ENCODE results near the gene SLC6A9.

DNA sequence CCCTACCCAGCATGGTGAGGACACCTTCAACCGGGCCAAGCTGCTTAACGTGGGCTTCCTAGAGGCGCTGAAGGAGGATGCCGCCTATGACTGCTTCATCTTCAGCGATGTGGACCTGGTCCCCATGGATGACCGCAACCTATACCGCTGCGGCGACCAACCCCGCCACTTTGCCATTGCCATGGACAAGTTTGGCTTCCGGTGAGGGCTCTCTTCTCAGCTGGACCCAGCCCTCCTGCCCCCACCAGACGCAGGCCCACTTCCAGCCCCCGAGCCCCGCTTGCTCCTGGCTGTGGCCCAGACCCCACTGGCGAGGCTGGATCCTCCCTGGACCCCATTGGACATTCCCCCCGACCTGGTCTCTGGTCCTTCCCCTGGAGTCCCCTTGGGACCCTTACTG, 46.4 kb downstream of the SLC6A9 start:
- TF ChIP-seq, protein P1, sequence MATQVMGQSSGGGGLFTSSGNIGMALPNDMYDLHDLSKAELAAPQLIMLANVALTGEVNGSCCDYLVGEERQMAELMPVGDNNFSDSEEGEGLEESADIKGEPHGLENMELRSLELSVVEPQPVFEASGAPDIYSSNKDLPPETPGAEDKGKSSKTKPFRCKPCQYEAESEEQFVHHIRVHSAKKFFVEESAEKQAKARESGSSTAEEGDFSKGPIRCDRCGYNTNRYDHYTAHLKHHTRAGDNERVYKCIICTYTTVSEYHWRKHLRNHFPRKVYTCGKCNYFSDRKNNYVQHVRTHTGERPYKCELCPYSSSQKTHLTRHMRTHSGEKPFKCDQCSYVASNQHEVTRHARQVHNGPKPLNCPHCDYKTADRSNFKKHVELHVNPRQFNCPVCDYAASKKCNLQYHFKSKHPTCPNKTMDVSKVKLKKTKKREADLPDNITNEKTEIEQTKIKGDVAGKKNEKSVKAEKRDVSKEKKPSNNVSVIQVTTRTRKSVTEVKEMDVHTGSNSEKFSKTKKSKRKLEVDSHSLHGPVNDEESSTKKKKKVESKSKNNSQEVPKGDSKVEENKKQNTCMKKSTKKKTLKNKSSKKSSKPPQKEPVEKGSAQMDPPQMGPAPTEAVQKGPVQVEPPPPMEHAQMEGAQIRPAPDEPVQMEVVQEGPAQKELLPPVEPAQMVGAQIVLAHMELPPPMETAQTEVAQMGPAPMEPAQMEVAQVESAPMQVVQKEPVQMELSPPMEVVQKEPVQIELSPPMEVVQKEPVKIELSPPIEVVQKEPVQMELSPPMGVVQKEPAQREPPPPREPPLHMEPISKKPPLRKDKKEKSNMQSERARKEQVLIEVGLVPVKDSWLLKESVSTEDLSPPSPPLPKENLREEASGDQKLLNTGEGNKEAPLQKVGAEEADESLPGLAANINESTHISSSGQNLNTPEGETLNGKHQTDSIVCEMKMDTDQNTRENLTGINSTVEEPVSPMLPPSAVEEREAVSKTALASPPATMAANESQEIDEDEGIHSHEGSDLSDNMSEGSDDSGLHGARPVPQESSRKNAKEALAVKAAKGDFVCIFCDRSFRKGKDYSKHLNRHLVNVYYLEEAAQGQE (IDR thresholded peaks at IDR 0.05; ENCODE audit: low read depth) = no peak
- TF ChIP-seq EP300 (IDR thresholded peaks at IDR 0.05; ENCODE audit: borderline replicate concordance) = no peak
- no peak for TF ChIP-seq TCF12 (IDR thresholded peaks at IDR 0.05; ENCODE audit: low read depth)
- no peak for TF ChIP-seq TAF1 (IDR thresholded peaks at IDR 0.05; ENCODE audit: low read depth)
- TF ChIP-seq EGR1 (IDR thresholded peaks at IDR 0.05) = no peak
- TF ChIP-seq RAD21 (IDR thresholded peaks at IDR 0.05; ENCODE audit: low read depth) = no peak
- TF ChIP-seq FOXM1 (IDR thresholded peaks at IDR 0.05; ENCODE audit: borderline replicate concordance, low read depth) = no peak
